Loucy (cell line): ENCODE results near the gene FRAS1.

ENCODE experiments used
- CTCF ChIP-seq: fragments of 200-600 bp; sonication (generic); conservative IDR thresholded peaks from 2 replicates; pipeline ENCODE4 v1.5.1; 2014; ENCODE audit warnings: mild to moderate bottlenecking, antibody characterized with exemption, low read length
- EZH2phosphoT487 ChIP-seq: fragments of 200-600 bp; IDR thresholded peaks from 2 replicates; pipeline ENCODE4 v1.6.1; 2018; ENCODE audit warnings: antibody characterized with exemption, mild to moderate bottlenecking, moderate library complexity, borderline replicate concordance

- TF ChIP-seq CTCF (no peak), EZH2phosphoT487 (no peak)
These were observed 274.8 kb downstream of the FRAS1 start for GRCh38 chr4:78331965-78332364.
